Mononuclear cell (primary cell): ENCODE results near the gene IGFBP1. TPM values are rescaled to one million over a fixed set of nuclear protein-coding genes. Genes with fewer than 3 reads are reported as not detected.
"Not testable (repeated sequence)": the region's sequence is repeated elsewhere in the genome, so short reads cannot be mapped to it uniquely, and the experiment has no call there.

Experiments used
- H3K27me3 ChIP-seq: 2 replicates; pipeline ENCODE4 v1.6.0; 2011; ENCODE audit warnings: low read length, control low read depth; ENCODE audit not compliant: insufficient read depth
- H3K4me1 ChIP-seq: 2 replicates; pipeline ENCODE4 v1.5.1; 2011; ENCODE audit warnings: mild to moderate bottlenecking, low read length, control low read depth; ENCODE audit not compliant: insufficient read depth
- H3K4me3 ChIP-seq: 2 replicates; pipeline ENCODE4 v1.5.1; 2011; ENCODE audit warnings: mild to moderate bottlenecking, low read length, moderate library complexity
- H3K9me3 ChIP-seq: 2 replicates; pipeline ENCODE4 v1.5.1; 2011; ENCODE audit warnings: low read depth, mild to moderate bottlenecking, control low read depth, low read length
- total RNA-seq: library from RNA; depleted of rRNA; stranded (reverse); fragments of >200 nt; gene quantifications from one replicate; pipeline ENCODE4 v1.2.3, GENCODE V29; 2012

The IGFBP1 gene
- total RNA-seq, 1 donor: not detected

- no peak overlapping the region for H3K4me3 ChIP-seq
- no peaks in the 10 kb centered on the region for H3K9me3 ChIP-seq
- H3K4me1 ChIP-seq: no peaks in the 10 kb centered on the region
- H3K27me3 ChIP-seq: peaks cover 21% of the 10 kb centered on the region
Observed at GRCh38 chr7:45927721-45928120, 39.4 kb downstream of the IGFBP1 start.

- Histone ChIP-seq H3K4me3 (no peak overlapping the region), H3K4me1 (no peaks in the 10 kb centered on the region), H3K27me3 (peaks cover 8% of the 10 kb centered on the region), H3K9me3 (no peaks in the 10 kb centered on the region)
Observed at GRCh38 chr7:45930967-45931366, 42.7 kb downstream of the IGFBP1 start.

GRCh38 chr7:45937301-45937700 lies 49.0 kb downstream of the IGFBP1 start:
- Histone ChIP-seq H3K27me3 (peaks cover 8% of the 10 kb centered on the region), H3K4me1 (peaks cover 3% of the 10 kb centered on the region), H3K4me3 (no peak overlapping the region), H3K9me3 (no peaks in the 10 kb centered on the region)

- Histone ChIP-seq H3K27me3 (peaks cover 8% of the 10 kb centered on the region), H3K4me1 (peaks cover 3% of the 10 kb centered on the region), H3K9me3 (no peaks in the 10 kb centered on the region), H3K4me3 (no peak overlapping the region)
Observed at GRCh38 chr7:45937862-45938261, 49.6 kb downstream of the IGFBP1 start.

- H3K4me1 ChIP-seq: peaks cover 3% of the 10 kb centered on the region
- H3K9me3 ChIP-seq: no peaks in the 10 kb centered on the region
- no peak overlapping the region for H3K4me3 ChIP-seq
Observed at GRCh38 chr7:45938626-45939302, 50.5 kb downstream of the IGFBP1 start.

GRCh38 chr7:45939574-45939973 lies 51.3 kb downstream of the IGFBP1 start:
- no peaks in the 10 kb centered on the region for H3K9me3 ChIP-seq
- H3K4me3 ChIP-seq: no peak overlapping the region
- peaks cover 3% of the 10 kb centered on the region for H3K4me1 ChIP-seq
- peaks cover 5% of the 10 kb centered on the region for H3K27me3 ChIP-seq

More at GRCh38 chr7:45938626-45939302, 50.5 kb downstream of the IGFBP1 start:
- peaks cover 8% of the 10 kb centered on the region for H3K27me3 ChIP-seq

- H3K27me3 ChIP-seq, H3K4me3 ChIP-seq, H3K4me1 ChIP-seq, H3K9me3 ChIP-seq: not testable (repeated sequence)
Observed at GRCh38 chr7:45940237-45940781, 52.0 kb downstream of the IGFBP1 start.

- Histone ChIP-seq H3K27me3 (no peaks in the 10 kb centered on the region), H3K4me3 (no peak overlapping the region), H3K9me3 (no peaks in the 10 kb centered on the region), H3K4me1 (peaks cover 3% of the 10 kb centered on the region)
Observed at GRCh38 chr7:45940939-45941338, 52.7 kb downstream of the IGFBP1 start.

Other genes starting within 250 kb of the IGFBP1 start
- gene CCDC201, start 15.4 kb upstream of the IGFBP1 start, total RNA-seq: not detected
- 6.7 TPM for gene IGFBP3, start 32.8 kb downstream of the IGFBP1 start, total RNA-seq